GM12878 (cell line): ENCODE results near the gene ARHGAP22. TPM values are rescaled to one million over a fixed set of nuclear protein-coding genes. Genes with fewer than 3 reads are reported as not detected.

ENCODE experiments used
- ATAC-seq: fragments of 200-7000 bp; cut with Tn5 transposase; 3 replicates; pipeline ENCODE4 v1.9.1; 2020; ENCODE audit warnings: mild to moderate bottlenecking, moderate library complexity
- BruUV-seq: library from RNA; stranded (reverse); fragments of 400-500 nt; replicated peaks from 2 replicates; lab custom pipeline; 2021; lab: Mats Ljungman, UMichigan
- CTCF ChIA-PET: fragments of 300-600 bp; sonication (Branson Sonifier 250); formaldehyde crosslinking; extraction: SDS; loops from one replicate; lab custom pipeline; 2021; ENCODE audit warnings: inconsistent platforms; lab: Yijun Ruan, JAX
- POLR2A ChIA-PET: fragments of 350-600 bp; formaldehyde crosslinking; extraction: SDS; loops from one replicate; lab custom pipeline; 2021; ENCODE audit warnings: inconsistent platforms; lab: Charles Lee
- RAD21 ChIA-PET: fragments of 300-600 bp; sonication (Branson Sonifier 250); formaldehyde crosslinking; loops from one replicate; lab custom pipeline; 2023; ENCODE audit warnings: antibody characterized with exemption; ENCODE audit not compliant: unreplicated experiment; lab: Charles Lee
- SMC1A ChIA-PET: fragments of 300-600 bp; sonication (Branson Sonifier 250); formaldehyde crosslinking; loops from one replicate; lab custom pipeline; 2023; ENCODE audit not compliant: unreplicated experiment, uncharacterized antibody; lab: Charles Lee
- DNase-seq: peaks from one replicate; pipeline ENCODE4 v3.0.0-alpha.2; 2011; ENCODE audit warnings: low read depth, low spot score
- FAIRE-seq: peaks from 3 replicates; lab custom pipeline; 2011; peaks lifted over from hg19 to GRCh38; lab: Jason Lieb, UNC
- H2AFZ ChIP-seq: 2 replicates; pipeline ENCODE4 v1.6.0; 2011; ENCODE audit warnings: low read depth, low read length, control low read depth; ENCODE audit not compliant: control insufficient read depth
- H3K27ac ChIP-seq: 2 replicates; pipeline ENCODE4 v1.5.1; 2011; ENCODE audit warnings: control low read depth; ENCODE audit not compliant: control insufficient read depth, insufficient read depth
- H3K27me3 ChIP-seq, 2 experiments: replicated peaks in 1 of 2; 2 replicates each; pipeline versions ENCODE4 v1.6.0 to v1.6.1; 2011; ENCODE audit warnings: low read length in 1 of 2; ENCODE audit not compliant: control insufficient read depth in 2 of 2, insufficient read depth in 2 of 2
- H3K36me3 ChIP-seq, 2 experiments: 2 replicates each; pipeline ENCODE4 v1.5.1; 2011; ENCODE audit warnings: low read length in 1 of 2; ENCODE audit not compliant: control insufficient read depth in 2 of 2, insufficient read depth in 2 of 2
- H3K4me1 ChIP-seq: 2 replicates; pipeline ENCODE4 v1.6.1; 2011; ENCODE audit warnings: mild to moderate bottlenecking, low read length, moderate library complexity, mixed read lengths; ENCODE audit not compliant: control insufficient read depth, insufficient read depth
- H3K4me2 ChIP-seq: 2 replicates; pipeline ENCODE4 v1.6.0; 2011; ENCODE audit warnings: control low read depth; ENCODE audit not compliant: control insufficient read depth, insufficient read depth
- H3K4me3 ChIP-seq: fragments of 200-600 bp; sonication (generic); 2 replicates; pipeline ENCODE4 v1.5.1; 2016
- H3K79me2 ChIP-seq: 2 replicates; pipeline ENCODE4 v1.6.0; 2011; ENCODE audit warnings: low read length; ENCODE audit not compliant: control insufficient read depth, insufficient read depth
- H3K9ac ChIP-seq: 2 replicates; pipeline ENCODE4 v1.8.0; 2011; ENCODE audit warnings: low read length, control low read depth, mixed read lengths; ENCODE audit not compliant: control insufficient read depth, insufficient read depth
- H3K9me3 ChIP-seq: replicated peaks from 3 replicates; pipeline ENCODE4 v1.5.1; 2011; ENCODE audit warnings: mild to moderate bottlenecking, low read length; ENCODE audit not compliant: control insufficient read depth, insufficient read depth
- H4K20me1 ChIP-seq: 2 replicates; pipeline ENCODE4 v1.6.0; 2011; ENCODE audit not compliant: control insufficient read depth, insufficient read depth
- ATF3 ChIP-seq: IDR thresholded peaks from 2 replicates; pipeline ENCODE4 v1.6.1; 2011; ENCODE audit warnings: low read depth, mild to moderate bottlenecking, low read length, moderate library complexity, borderline replicate concordance; ENCODE audit errors: extremely low read depth
- CBX3 ChIP-seq: fragments of 200-600 bp; sonication (generic); IDR thresholded peaks from 2 replicates; pipeline ENCODE4 v1.6.1; 2016; ENCODE audit warnings: low read depth, borderline replicate concordance
- CREM ChIP-seq: IDR thresholded peaks from 2 replicates; pipeline ENCODE4 v1.6.1; 2014; ENCODE audit warnings: antibody characterized with exemption, low read depth
- FOXM1 ChIP-seq: IDR thresholded peaks from 2 replicates; pipeline ENCODE4 v1.6.1; 2012; ENCODE audit warnings: low read depth, mild to moderate bottlenecking, inconsistent platforms, low read length, moderate library complexity
- IRF4 ChIP-seq: IDR thresholded peaks from 2 replicates; pipeline ENCODE4 v1.6.1; 2011; ENCODE audit warnings: low read depth, low read length
- KLF5 ChIP-seq: fragments of 450-650 bp; IDR thresholded peaks from 2 replicates; pipeline ENCODE4 v1.6.1; 2014; ENCODE audit warnings: mild to moderate bottlenecking; ENCODE audit not compliant: partially characterized antibody
- MYB ChIP-seq: fragments of 150-350 bp; IDR thresholded peaks from 2 replicates; pipeline ENCODE4 v1.6.1; 2014; ENCODE audit warnings: mild to moderate bottlenecking, low read depth, low read length, borderline replicate concordance
- NFXL1 ChIP-seq: fragments of 450-650 bp; IDR thresholded peaks from 2 replicates; pipeline ENCODE4 v1.6.1; 2017; ENCODE audit warnings: antibody characterized with exemption, mild to moderate bottlenecking, borderline replicate concordance
- PML ChIP-seq: IDR thresholded peaks from 2 replicates; pipeline ENCODE4 v1.6.1; 2012; ENCODE audit warnings: low read length, inconsistent platforms
- POLR2AphosphoS2 ChIP-seq: IDR thresholded peaks from 2 replicates; pipeline ENCODE4 v1.6.1; 2011; ENCODE audit warnings: low read depth, mild to moderate bottlenecking, low read length, improper control_type of control experiment, moderate library complexity
- RFX5 ChIP-seq: IDR thresholded peaks from 2 replicates; pipeline ENCODE4 v1.6.1; 2011; ENCODE audit warnings: low read depth, low read length, improper control_type of control experiment
- RUNX3 ChIP-seq: IDR thresholded peaks from 2 replicates; pipeline ENCODE4 v1.6.1; 2012; ENCODE audit warnings: low read length, inconsistent platforms
- SREBF2 ChIP-seq: IDR thresholded peaks from 2 replicates; pipeline ENCODE4 v1.6.1; 2012; ENCODE audit warnings: mild to moderate bottlenecking, low read length
- TCF3 ChIP-seq: IDR thresholded peaks from 2 replicates; pipeline ENCODE4 v1.6.1; 2012; ENCODE audit warnings: low read depth, mild to moderate bottlenecking, low read length, borderline replicate concordance; ENCODE audit not compliant: insufficient read depth
- USF2 ChIP-seq: IDR thresholded peaks from 2 replicates; pipeline ENCODE4 v1.6.1; 2011; ENCODE audit warnings: low read depth, low read length, improper control_type of control experiment, borderline replicate concordance
- ZZZ3 ChIP-seq: IDR thresholded peaks from 2 replicates; pipeline ENCODE4 v1.6.1; 2011; ENCODE audit warnings: low read depth; ENCODE audit not compliant: control insufficient read depth, insufficient read length
- in situ Hi-C: fragments of 300-500 bp; cut with MboI; formaldehyde crosslinking; loops from 9 replicates; pipeline ENCODE4 v1.14.3; 2018; ENCODE audit warnings: mixed read lengths
- intact Hi-C: fragments of 100-400 bp; cut with micrococcal nuclease; formaldehyde crosslinking; loops from one replicate; pipeline ENCODE4 v1.14.2; 2022; ENCODE audit not compliant: unreplicated experiment
- polyA plus RNA-seq, 11 experiments: library from polyadenylated mRNA; depleted of rRNA in 4 of 11; unstranded in 6 of 11; stranded (reverse) in 5 of 11; fragments of >200 nt; fragmentation: Nextera tagmentation in 4 of 11; fragmentation: Illumina TruSeq in 1 of 11; extraction: Ambion mirVana in 4 of 11; extraction: Trizol in 1 of 11; gene quantifications; 1 replicate in 1 of 11; 2 replicates in 10 of 11; pipeline versions ENCODE4 v1.2.1 to v1.2.3, GENCODE V29; 2011 to 2016; ENCODE audit warnings: inconsistent platforms in 2 of 11, missing spikeins in 2 of 11, low read depth in 1 of 11
- total RNA-seq, 4 experiments: library from RNA; depleted of rRNA in 3 of 4; stranded (reverse); fragments of >200 nt in 3 of 4; fragmentation: Illumina TruSeq in 1 of 4; extraction: Trizol in 1 of 4; gene quantifications; 2 replicates each; pipeline versions ENCODE4 v1.2.1 to v1.2.3, GENCODE V29; 2013 to 2021
- TF ChIP-seq, protein P1 (sequence below): IDR thresholded peaks from 2 replicates; pipeline ENCODE4 v1.6.1; 2011; ENCODE audit warnings: borderline replicate concordance, low read depth, mild to moderate bottlenecking, moderate library complexity, mixed read lengths, low read length; ENCODE audit not compliant: insufficient read depth; ENCODE audit errors: extremely low read length

Gene ARHGAP22
- total and polyA plus RNA-seq, 10 of the 15 experiments (the other 5 are each of a cell fraction or from before 2014, with no cell fraction given): 0.07 to 0.61 (median 0.18) TPM; not detected in 5

DNA sequence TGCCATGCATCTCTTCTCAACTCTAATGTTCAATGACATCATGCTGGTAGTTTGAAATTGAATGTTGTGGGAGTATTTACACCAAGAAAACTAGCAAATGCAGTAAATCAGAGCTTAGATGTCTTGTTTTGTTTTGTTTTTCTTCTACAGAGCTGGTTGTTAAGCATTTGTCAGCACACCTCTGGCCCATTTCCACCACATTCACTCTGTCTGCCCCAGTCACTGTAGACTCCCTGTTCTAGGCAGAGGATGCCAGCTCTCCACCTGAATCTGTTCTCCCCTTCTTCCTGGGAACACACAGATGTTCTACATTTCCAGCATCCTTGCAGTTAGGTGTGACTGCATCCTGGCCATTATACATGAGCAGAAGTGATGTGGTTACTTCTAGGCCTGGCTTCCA is 4.1 kb upstream of the ARHGAP22 start:
- Histone ChIP-seq H3K4me3 (no peak overlapping the region), H3K9ac (no peak overlapping the region), H3K9me3 (no peaks in the 10 kb centered on the region), H4K20me1 (no peaks in the 10 kb centered on the region), H3K4me2 (no peak overlapping the region), H3K4me1 (peaks cover 15% of the 10 kb centered on the region), H3K27ac (no peak overlapping the region), H2AFZ (no peak overlapping the region), H3K27me3 (no peaks in the 10 kb centered on the region; a peak in 1 of 4 replicates), H3K79me2 (no peaks in the 10 kb centered on the region; the same call in 1 of the 2 replicates)
- ChIA-PET POLR2A (interaction anchor here (1.0 to 2.6 kb wide), 5 partner anchors 15 to 47 kb away, joined by 3 to 10 read pairs (median 6); no protein-coding TSS in a partner anchor), CTCF (interaction anchor here (0.6 to 17.1 kb wide), 24 partner anchors 8 to 308 kb away, joined by 3 to 664 read pairs (median 10); no protein-coding TSS in a partner anchor), SMC1A (interaction anchor here (1.0 to 8.6 kb wide), 13 partner anchors 10 to 283 kb away, joined by 3 to 298 read pairs (median 5); no protein-coding TSS in a partner anchor), RAD21 (interaction anchor here (0.8 to 12.6 kb wide), 14 partner anchors 8 to 73 kb away, joined by 3 to 383 read pairs (median 6); no protein-coding TSS in a partner anchor)
- ATAC-seq: no peak
- no TSS peak for BruUV-seq
- intact Hi-C loops (loop anchor here (1.0 to 5.0 kb wide), 5 partner anchors 25 to 247 kb away; no protein-coding TSS in a partner anchor), in situ Hi-C loops (no loop called here)
- TF ChIP-seq RFX5: no peak
- no peak for TF ChIP-seq ZZZ3
- TF ChIP-seq FOXM1: no peak
- TF ChIP-seq POLR2AphosphoS2: no peak
- TF ChIP-seq TCF3: no peak
- no peak for TF ChIP-seq USF2
- no peak for TF ChIP-seq NFXL1
- no peak for TF ChIP-seq ATF3
- no peak for TF ChIP-seq MYB
- TF ChIP-seq, protein P1, sequence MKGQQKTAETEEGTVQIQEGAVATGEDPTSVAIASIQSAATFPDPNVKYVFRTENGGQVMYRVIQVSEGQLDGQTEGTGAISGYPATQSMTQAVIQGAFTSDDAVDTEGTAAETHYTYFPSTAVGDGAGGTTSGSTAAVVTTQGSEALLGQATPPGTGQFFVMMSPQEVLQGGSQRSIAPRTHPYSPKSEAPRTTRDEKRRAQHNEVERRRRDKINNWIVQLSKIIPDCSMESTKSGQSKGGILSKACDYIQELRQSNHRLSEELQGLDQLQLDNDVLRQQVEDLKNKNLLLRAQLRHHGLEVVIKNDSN: no peak
- TF ChIP-seq SREBF2: no peak
- no peak for TF ChIP-seq IRF4
- TF ChIP-seq PML: no peak
- no peak for TF ChIP-seq RUNX3
- TF ChIP-seq KLF5: no peak
- no peak for TF ChIP-seq CREM
- TF ChIP-seq CBX3: no peak
- TF ChIP-seq, all 136 proteins: peak for 0
- H3K36me3 ChIP-seq: no peaks in the 10 kb centered on the region
- DNase-seq (no peak), FAIRE-seq (peak; percentile 75)
